ENCODE data around the gene SLC6A1.
A peak's percentile ranks its signal among the peaks of the same experiment; 100 is the strongest.
"Not testable (repeated sequence)": the region's sequence is repeated elsewhere in the genome, so short reads cannot be mapped to it uniquely, and the experiment has no call there.

The SLC6A1 gene

DNA sequence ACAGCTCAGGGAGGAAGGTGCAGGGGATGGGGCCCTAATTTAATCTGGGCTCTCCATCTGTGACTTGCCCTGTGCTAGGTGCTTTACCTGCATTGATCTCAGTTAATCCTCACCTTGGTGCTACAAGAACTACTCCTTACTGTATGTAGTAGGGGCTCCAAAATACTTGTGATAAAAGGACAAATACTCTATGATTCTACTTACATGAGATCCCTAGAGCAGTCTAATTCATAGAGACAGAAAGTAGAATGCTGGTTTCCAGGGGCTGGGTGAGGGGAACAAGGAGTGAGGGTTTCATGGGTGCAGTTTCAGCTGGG is 67.2 kb downstream of the SLC6A1 start:
- DNase-seq (ENCODE audit: low read depth in 2 of 2) = no peak

DNA sequence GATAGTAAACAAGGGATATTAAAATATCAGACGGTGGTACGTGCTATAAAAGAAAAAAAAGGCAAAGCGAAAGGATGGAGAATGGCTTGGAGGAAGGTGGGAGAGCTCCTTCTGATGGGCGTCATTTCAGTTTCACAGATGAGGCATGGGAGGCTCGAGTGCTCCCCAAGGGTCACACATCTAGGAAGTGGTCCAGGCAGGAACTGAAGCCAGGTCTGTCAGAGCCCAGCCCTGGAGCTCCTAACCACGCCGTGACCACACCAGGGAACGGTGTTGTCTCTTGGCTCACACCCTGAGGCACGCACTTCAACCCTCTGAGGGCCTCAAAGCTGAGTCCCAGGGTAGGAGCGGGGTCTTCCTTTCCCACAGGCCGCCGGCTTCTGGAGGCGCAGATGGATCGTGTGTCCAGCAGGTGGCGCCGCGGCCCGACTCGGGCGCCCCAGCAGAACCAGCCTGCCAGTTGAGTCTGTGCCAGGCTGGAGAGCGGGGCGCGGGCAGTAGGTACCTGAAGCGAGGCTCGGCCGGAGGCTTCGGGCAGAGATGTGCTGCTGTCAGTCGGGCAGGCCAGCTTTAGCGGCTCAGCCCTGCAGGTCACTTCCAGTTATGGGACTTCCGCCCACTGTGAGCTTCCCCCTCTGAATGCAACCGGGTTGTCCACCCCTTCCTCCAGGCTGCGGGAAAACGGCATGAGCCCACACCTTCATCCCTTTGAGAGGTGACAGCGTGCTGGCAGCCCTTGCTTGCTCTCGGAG is 68.1 kb downstream of the SLC6A1 start:
- peak; percentile 48 to 50 for DNase-seq (ENCODE audit: low read depth in 2 of 2)

DNA sequence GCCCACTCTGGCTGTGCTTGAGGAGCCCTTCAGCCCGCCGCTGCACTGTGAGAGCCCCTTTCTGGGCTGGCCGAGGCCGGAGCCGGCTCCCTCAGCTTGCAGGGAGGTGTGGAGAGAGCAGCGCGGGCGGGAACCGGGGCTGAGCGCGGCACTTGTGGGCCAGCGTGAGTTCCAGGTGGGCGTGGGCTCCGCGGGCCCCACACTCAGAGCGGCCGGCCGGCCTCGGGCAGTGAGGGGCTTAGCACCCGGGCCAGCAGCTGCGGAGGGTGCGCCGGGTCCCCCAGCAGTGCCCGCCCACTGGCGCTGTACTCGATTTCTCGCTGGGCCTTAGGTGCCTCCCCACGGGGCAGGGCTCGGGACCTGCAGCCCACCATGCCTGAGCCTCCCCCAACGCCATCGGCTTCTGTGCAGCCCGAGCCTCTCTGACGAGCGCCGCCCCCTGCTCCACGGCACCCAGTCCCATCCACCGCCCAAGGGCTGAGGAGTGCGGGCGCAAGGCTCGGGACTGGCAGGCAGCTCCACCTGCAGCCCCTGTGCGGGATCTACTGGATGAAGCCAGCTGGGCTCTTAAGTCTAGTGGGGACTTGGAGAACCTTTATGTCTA is 68.8 kb downstream of the SLC6A1 start:
- DNase-seq (ENCODE audit: low read depth in 2 of 2) = not testable (repeated sequence)

DNA sequence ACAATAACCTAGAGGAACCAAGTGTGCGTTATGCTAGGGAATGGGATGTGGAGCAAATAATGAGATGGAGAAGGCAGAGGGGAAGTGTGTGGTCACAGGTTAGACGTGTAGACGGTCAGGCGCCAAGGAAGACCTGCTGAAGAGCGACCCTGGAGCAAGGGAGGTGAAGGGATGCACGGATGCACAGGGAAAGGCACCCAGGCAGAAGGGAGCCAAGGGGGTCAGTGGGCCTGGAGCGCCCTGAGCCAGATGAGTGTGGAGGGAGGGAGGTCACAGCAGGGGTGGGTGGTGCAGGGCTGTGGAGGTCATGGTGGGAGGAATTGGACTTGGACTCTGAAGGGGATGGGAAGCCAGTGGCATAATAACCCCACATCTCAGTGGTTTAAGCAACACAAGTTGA is 70.2 kb downstream of the SLC6A1 start:
- DNase-seq (ENCODE audit: low read depth in 2 of 2) = no peak

GRCh38 chr3:11071096-11071755 is 78.7 kb downstream of the SLC6A1 start:
- DNase-seq (ENCODE audit: low read depth in 2 of 2) = no peak

GRCh38 chr3:11072631-11073030 is 80.1 kb downstream of the SLC6A1 start:
- no peak for DNase-seq (ENCODE audit: low read depth in 2 of 2)

DNA sequence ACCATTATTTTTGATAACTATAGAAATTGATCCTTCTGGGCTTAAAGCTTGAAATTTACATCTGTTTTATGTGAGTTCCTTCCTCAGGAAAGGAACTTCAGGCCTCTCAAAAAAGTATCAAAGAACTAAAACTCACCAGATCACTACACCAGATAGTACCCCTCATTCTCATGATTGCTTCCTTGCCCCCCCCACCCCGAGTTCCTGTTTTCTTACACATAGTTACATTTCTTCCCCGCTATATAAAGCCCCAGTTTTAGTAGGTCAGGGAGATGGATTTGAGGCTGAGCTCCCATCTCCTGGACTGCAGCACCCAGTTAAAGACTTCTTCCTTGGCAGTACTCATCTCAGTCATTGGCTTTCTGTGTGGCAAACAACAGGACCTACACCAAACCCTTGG is 81.5 kb downstream of the SLC6A1 start:
- no peak for DNase-seq (ENCODE audit: low read depth in 2 of 2)

DNA sequence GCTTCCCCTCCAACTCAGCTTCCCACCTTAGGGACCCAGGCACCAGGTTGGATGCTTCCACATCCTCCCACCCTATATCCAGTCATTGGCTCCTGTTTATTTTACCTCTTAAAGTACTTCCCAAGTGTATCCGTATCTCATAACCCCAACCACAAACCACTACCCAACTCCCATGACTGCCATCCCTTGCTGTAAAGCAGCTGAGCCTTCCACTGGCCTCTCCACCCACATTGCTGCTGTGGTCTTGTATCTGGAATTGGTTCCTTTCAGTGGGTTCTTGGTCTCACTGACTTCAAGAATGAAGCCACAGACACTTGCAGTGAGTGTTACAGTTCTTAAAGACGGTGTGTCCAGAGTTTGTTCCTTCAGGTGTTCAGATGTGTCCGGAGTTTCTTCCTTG is 81.9 kb downstream of the SLC6A1 start:
- DNase-seq (ENCODE audit: low read depth in 2 of 2) = no peak

- DNase-seq (ENCODE audit: low read depth in 2 of 2) = not testable (repeated sequence)
These were observed 82.6 kb downstream of the SLC6A1 start for GRCh38 chr3:11075122-11075521.

DNA sequence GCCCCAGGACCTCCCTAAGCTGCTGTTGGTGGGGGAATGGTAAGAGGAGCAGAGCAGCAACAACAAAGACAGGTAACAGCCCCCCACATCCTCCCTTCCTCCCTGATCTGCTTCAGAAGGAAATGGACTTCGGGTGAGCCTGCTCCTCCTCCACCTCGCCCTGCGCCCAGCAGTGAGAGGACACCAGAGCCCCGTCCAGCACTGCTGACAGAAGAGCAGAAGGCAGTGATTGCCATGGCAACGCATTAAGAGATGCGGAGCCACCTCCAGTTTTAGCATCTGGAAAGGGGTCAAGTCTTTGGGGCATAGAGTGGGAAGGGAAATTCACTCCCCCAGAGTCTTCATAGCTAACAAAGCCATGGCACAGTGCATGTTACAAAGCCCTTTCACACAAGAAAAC is 84.2 kb downstream of the SLC6A1 start:
- DNase-seq (ENCODE audit: low read depth in 2 of 2) = no peak

DNA sequence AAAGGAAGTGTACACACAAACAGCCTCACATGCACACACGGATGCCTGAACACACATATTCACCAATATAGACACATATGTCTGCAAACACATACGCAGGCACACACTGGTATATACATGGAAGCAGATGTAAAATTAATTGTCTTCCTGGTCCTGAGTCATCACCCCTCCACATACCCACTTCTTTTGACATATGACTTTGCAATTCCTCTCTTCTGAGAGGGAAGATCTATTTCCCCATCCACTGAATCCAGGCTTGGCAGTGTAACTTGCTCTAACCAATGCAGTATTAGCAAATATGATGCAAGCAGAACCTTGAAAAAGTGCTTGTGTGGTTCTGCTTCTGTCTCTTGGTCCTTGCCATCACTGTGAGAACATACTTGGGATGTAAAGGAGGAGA is 84.9 kb downstream of the SLC6A1 start:
- no peak for DNase-seq (ENCODE audit: low read depth in 2 of 2)

- DNase-seq (ENCODE audit: low read depth in 2 of 2) = no peak
These were observed 86.4 kb downstream of the SLC6A1 start for GRCh38 chr3:11078826-11079515.

GRCh38 chr3:11080492-11080891 is 87.9 kb downstream of the SLC6A1 start:
- no peak for DNase-seq (ENCODE audit: low read depth in 2 of 2)

DNA sequence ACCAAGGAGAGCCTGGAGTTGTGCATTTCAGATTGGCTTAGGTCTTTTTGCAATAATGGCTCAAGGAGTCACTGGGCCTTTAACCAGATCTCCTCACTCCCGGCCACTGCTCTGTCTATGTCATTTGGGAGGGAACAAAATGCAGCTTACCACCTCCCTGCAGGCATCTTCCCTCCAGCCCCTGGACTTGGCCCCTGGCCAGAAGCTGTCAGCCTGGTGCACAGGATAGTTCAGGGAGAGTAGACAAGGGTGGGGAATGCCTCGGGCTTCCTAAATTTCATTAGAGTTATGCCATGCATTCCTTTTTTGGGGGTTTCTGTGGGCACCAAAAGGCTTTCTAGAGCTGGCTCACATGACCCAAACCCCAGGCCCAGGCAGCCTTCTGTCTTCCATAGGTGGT is 91.5 kb downstream of the SLC6A1 start:
- no peak for DNase-seq (ENCODE audit: low read depth in 2 of 2)

- DNase-seq (ENCODE audit: low read depth in 2 of 2) = no peak
These were observed 92.1 kb downstream of the SLC6A1 start for GRCh38 chr3:11084677-11085076.

DNA sequence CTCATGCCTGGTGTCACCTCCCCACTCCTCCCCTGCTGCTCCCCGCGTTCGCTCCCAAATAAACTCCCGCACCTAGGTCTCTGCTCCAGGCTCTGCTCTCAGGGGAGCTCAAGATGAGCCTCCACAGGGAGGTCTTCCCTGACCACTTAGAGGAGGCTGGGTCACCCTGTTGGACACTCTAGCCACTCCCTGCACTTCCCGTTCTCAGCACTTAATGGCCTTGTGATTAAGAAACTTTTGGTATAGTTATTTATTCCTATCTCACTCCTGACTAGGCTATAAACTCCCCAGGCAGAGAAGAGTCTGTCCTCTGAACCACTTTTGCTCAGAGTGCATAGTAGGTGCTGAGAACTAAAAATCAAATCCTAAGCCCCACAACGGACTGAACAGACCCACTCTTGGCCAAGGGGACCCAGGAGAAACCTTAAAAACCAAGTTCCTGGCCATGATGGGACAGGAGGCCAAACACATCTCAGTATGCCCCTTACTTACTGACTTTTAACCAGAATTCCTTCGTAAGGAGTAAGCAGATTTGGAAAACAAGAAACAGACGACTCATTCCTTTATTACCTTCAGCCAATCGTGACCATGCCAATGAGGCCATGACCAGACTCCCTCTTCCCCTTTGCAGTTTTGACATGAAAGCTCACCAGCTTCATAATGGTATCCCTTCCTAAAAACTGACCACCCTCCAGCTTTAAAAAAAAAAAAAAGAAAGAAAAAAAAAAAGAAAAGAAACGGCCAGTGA is 92.7 kb downstream of the SLC6A1 start:
- no peak for DNase-seq (ENCODE audit: low read depth in 2 of 2)

GRCh38 chr3:11086856-11087255 is 94.3 kb downstream of the SLC6A1 start:
- no peak for DNase-seq (ENCODE audit: low read depth in 2 of 2)

DNA sequence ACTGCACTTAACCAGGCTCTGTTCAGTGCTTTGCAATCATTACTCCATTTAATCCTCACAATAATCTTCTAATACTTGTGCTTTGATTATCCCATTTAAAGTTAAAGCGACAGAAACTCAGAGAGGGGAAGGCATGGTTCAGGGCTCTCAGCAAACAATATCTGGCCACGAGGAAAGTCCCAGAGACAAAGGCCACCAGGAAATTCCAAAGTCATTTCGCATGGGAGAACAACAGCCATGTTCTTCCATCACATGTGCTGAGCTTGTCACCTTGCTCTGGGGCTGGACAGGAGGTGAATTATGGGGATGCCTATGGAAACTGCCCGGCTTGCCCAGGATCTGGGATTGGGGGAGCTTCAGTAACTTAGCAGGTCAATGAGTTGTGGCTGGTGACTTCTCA is 95.5 kb downstream of the SLC6A1 start:
- DNase-seq (ENCODE audit: low read depth in 2 of 2) = no peak

DNA sequence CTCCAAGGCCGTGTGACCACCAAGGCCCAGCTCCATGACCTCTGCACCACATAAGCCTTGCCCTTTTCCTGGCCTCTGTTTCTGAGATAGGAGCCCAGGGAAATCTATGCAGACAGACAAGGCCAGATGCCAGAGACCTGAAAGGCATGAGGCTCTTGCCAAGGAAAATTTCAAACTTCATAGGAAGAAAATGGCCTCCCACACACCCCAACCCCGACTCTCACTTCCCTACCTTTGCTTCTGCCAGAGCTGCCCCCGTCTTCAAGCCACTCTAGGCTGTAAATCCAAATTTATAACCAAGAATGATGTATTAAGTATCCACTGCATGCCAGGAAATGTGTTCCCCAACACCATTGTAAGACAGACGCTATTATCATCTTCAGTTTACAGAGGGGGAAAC is 96.3 kb downstream of the SLC6A1 start:
- no peak for DNase-seq (ENCODE audit: low read depth in 2 of 2)
